ENCODE data around the gene DYSF. TPM values are rescaled to one million over a fixed set of nuclear protein-coding genes. Genes with fewer than 3 reads are reported as not detected.

DYSF gene
- total RNA-seq, 1 experiment from 2014 or later, result 0.50 TPM

DNA sequence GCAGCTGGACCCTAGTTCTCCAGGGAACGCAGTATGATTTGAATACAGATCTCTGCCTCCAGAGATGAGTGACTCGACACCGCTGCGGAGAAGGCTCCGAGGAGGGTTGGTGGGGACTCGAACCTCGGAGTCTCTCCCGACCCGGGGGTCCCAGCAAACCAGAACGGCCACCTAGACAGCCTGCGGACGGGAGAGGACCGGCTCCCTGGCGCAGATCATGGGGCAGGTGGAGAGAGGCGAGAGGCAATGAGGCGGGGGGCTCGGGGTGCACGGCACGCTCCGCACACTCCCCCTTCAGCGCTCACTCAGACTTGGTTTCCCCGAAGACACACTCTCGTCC lies 12.6 kb downstream of the DYSF start:
- no peak for DNase-seq (ENCODE audit: low read depth, low spot score)
- in situ Hi-C loops (cut with HindIII; ENCODE audit: low pct_unique_long_range_greater_than_20kb, low sequenced_read_pairs), result no loop called here

DNA sequence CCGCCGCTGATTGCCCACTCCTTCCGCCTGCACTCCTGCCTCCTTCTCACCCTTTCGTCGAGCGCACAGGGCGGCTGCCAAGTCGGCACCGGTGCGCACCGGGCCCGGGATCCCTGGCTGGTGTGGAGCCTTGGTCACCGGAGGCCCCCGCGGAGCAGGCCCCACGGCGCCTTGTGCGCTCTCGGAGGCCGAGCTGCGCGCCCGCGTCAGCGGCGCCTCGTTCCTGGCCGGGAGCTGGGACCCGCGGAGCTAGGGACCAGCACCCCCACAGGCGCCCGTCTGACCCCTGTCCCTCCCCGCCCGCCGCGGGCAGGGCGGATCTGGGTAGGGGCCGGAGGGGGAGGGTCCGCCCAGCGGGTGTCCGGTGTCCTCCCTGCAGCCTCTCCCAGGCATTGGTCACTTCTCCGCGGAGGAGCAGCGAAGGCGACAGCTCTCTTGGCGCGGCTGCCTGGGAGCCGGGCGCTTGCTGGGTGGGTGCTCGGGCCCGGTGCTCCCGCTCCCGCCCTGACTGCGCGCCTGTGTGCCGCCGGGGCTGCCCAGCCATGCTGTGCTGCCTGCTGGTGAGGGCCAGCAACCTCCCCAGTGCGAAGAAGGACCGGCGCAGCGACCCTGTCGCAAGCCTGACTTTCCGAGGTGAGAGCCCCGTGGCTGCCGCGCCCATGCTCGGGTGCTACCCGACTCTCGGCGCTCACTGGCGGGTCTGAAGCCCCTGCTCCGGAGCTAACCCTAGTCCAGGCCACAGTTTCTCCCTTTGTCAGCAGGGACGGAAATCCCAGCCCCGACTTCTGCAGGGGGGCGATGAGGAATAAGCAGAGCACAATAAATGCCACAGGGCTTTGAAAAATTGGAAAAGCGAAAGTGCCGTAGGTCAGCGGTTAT lies 13.2 kb downstream of the DYSF start:
- in situ Hi-C loops (cut with HindIII; ENCODE audit: low pct_unique_long_range_greater_than_20kb, low sequenced_read_pairs), result no loop called here
- DNase-seq (ENCODE audit: low read depth, low spot score), result no peak

DNA sequence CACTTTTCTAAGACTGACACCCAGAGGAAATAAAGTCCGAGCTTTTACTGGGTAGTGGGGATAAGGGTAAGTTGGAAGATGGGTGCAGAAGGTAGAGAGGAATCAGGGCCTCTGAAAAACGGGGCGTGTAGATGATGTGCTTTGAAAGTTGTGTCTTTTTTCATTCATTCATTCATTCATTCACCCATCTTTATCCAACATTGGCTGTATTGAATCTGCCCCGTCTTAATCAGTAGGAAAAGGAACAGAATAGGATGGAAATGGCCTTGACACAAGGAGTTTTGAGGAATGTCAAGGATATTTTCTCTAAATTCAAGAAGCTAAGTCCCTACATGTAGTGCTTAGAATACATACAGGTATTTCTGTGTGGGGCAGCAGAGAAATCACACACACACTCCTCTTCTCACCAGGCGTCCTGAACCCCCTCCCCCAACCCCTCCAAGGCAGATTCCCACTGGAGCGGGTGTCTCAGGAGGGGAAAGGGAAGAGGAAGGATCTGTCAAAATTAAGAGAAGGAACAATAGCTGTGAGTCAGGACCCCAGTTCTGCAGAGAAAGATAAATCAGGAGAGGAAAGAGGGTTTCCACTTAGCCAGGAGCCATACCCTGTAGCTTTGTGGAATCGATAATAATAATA lies 13.9 kb downstream of the DYSF start:
- no peak for DNase-seq (ENCODE audit: low read depth, low spot score)
- in situ Hi-C loops (cut with HindIII; ENCODE audit: low pct_unique_long_range_greater_than_20kb, low sequenced_read_pairs), result no loop called here

DNA sequence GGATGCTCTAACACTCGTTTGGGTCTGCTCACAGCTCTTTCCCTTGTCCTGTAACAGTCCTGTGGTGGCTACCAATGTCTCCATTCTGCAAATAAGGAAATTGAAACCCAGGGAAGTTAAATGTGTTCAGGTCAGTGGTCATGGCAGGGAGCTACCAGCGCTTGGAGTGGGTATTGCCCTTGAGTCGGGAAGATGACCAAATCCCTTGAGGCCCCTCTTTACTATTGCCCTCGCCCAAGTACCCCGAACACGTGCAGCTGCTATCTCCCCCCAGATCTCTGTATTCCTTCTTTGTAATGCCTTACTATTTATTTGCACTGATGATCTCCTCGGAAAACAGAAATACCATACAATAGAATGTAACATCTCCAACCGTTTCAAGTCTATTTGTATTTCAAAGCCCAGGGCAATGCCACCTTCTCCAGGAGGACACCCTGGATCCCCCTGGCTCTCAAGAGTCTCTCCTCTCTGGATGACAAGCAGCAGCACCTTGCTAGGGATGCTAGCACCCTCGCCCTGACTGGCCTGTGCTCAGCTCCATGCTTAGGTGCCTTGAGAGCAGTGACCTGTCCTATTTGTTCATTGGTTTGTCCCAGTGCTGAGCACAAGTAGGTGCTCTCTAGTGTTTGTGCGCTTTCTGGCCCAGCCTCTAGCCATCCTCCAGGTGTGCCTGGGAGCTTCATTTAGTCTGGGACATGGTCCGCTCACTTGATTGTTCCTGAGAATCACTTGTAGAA lies 15.1 kb downstream of the DYSF start:
- in situ Hi-C loops (cut with HindIII; ENCODE audit: low pct_unique_long_range_greater_than_20kb, low sequenced_read_pairs), result no loop called here
- no peak for DNase-seq (ENCODE audit: low read depth, low spot score)

DNA sequence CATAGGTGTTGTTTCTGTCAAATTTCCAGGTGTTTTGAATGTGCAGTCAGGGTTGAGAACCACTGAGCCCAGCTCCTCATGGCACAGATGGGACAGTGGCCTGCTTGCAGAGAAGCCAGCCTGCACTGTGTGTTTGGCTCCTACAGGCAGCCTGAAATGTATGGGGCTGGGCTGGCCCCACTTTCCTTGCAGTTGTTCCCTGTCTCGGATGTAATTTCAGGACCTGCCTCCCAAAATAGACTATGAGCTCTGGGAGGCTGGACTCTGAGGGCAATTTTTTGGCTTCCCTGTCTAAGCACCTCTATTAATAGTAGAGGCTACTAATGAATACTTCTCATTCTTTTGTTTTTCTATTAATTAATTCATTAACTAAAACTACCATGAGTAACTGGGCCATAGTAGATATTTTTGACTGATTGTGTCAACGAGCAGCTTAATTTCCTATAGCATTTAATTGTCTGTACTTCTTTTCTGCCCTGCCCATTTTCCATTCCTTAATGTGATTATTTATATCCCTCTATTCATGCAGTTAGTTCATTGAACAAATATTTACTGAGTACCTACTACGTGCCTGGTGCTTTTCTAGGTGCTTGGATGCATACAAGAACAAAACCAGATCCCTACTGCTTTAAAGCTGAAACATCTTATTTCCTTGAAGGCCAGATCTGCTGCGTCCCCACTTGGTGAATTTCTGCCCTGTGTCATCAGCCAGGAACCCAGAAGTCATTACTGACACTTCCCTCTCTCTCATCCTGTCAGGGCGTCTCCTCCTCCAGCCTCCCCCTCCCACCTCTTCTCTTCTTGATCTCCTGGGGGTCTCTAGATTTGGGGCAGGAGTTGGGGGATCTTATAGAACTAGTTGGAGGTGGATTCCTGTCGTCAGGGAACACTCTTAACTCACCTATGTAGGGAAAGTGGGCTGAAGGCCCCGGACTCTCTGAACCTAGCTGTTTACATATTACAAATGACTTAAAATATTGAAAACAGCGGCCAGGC lies 16.3 kb downstream of the DYSF start:
- in situ Hi-C loops (cut with HindIII; ENCODE audit: low pct_unique_long_range_greater_than_20kb, low sequenced_read_pairs), result no loop called here
- DNase-seq (ENCODE audit: low read depth, low spot score), result no peak

DNA sequence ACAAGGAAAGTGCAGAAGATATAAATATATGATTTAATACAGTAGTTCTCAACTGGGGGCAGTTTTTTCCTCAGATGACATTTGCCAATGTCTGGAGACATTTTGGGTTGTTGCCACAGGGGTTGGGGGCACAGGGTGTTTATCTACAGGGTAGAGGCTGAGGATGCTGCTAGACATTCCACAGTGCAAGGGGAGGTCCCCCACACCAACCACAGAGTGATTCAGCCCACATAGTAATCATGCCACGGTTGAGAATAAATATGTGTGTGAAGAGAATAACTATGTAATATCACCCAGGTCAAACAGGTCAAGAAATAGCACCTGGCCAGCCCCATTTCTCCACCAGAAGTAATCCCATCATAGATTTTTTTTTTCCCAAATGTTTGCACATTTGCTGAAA lies 17.9 kb downstream of the DYSF start:
- in situ Hi-C loops (cut with HindIII; ENCODE audit: low pct_unique_long_range_greater_than_20kb, low sequenced_read_pairs), result no loop called here
- no peak for DNase-seq (ENCODE audit: low read depth, low spot score)

DNA sequence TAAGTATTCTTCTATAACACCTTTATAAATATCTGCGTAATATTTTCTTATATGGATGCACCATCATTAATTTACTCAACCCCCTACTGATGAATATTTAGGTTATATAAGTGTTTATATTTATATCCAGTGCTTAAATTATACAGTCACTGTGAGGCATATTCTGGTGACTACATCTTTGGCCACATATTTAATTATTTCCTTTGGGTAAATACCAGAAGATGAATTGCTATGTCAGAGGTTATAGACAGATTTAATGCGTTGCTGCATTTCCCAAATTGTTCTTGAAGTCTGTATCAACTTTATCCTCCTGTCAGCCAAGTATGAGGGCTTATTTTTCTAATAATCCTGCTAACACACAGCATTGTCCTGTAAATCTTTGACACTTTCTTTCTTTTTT lies 18.7 kb downstream of the DYSF start:
- DNase-seq (ENCODE audit: low read depth, low spot score), result no peak
- in situ Hi-C loops (cut with HindIII; ENCODE audit: low pct_unique_long_range_greater_than_20kb, low sequenced_read_pairs), result no loop called here

DNA sequence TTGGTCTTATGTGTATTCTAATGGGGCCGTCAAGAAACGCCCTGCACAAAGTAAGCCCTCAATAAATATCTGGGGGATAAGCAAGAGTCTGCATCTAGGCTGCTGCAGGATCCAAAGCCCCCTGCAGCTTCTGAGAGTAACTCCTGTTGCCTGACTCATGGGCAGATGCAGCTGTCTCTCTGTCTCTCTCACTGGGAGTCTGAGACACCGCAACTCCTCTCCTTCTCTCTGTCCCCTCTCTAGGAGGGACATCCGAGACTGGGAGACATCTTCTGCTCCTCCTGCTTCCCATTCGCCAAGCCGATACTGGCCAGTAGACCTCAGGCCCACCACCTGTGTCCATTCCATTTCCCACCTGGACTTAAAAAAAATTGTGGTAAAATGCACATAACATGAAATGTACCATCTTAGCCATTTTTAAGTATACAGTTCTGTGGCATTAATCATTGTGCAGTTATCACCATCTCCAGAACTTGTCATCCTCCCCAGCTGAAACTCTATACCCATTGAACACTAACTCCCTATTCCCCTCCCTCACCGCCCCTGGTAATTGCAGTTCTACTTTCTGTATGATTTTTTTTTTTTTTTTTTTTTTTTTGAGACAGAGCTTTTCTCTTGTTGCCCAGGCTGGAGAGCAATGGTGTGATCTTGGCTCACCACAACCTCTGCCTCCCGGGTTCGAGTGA lies 20.1 kb downstream of the DYSF start:
- in situ Hi-C loops (cut with HindIII; ENCODE audit: low pct_unique_long_range_greater_than_20kb, low sequenced_read_pairs), result no loop called here
- DNase-seq (ENCODE audit: low read depth, low spot score), result no peak

DNA sequence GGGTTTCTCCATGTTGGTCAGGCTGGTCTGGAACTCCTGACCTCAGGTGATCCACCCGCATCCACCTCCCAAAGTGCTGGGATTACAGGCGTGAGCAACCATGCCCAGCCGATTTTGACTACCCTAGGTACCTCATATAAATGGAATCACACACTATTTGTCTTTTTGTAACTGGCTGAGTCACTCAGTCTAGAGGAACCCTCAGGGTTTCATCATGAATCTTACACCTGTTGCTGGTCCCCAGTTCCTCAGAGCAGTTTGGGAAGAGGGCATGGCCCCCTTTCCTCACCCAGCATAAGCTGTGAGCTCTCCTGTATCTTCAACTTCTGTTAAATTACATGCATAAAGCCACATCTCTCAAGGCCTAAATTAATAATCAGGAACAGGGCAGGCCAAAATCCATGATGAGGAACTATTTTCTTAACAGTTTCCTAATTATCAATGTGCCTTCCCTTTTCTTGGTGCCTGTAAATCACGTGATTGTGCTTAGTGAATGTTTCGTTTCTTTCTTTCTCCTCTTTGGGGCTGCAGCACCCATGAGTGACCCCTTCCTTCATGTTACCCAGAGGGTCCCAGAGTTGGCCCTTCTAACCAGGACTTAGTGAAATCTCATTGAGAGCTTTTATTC lies 20.9 kb downstream of the DYSF start:
- DNase-seq (ENCODE audit: low read depth, low spot score), result no peak
- in situ Hi-C loops (cut with HindIII; ENCODE audit: low pct_unique_long_range_greater_than_20kb, low sequenced_read_pairs), result no loop called here

DNA sequence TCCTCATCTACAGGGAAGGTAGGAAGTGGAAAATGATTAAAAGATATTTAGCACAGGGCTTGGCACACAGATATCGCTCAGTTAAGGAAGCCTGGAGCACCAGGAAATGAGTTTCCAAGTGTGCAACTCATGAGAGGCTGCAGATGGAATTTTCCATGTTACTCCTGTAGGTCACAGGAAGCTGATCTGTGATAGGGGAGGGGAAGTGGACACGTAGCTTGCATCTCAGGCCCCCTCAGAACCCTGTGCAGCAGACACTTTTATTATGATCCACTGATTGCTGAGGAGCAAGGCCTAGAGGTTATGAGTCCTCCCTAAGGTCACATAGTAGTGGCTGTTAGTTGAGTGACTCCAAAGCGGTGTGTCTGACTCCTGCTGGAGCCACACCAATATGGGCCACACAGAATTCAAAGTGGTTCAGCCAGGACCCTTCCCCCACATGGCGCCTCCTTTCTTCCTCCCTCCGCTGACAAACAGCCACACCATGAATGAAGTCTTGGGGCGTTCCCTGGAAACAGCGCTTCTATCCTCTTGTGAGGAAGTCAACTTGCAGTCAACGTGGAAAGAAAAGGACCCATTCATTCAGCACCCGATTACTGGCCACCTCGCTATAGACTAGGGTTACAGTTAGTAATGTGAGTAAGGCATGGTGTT lies 21.5 kb downstream of the DYSF start:
- DNase-seq (ENCODE audit: low read depth, low spot score), result no peak
- in situ Hi-C loops (cut with HindIII; ENCODE audit: low pct_unique_long_range_greater_than_20kb, low sequenced_read_pairs), result no loop called here

DNA sequence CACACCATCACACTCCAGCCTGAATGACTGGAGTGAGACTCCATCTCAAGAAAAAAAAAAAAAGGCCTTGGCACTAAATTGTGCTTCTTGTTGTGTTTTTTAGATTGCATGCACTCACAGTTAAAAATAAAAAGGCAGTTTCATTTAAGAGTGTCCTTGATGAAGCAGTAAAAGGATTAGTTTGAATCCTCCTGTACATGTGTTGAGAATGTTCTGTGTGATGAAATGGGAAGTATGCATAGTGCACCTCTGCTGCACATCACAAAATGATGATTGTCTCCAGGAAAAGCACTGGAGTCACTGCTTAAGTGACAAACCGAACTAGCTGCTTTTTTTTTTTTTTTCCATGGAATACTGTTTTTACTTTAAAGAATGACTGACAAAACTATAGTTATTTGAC lies 23.1 kb downstream of the DYSF start:
- in situ Hi-C loops (cut with HindIII; ENCODE audit: low pct_unique_long_range_greater_than_20kb, low sequenced_read_pairs), result no loop called here
- DNase-seq (ENCODE audit: low read depth, low spot score), result no peak

DNA sequence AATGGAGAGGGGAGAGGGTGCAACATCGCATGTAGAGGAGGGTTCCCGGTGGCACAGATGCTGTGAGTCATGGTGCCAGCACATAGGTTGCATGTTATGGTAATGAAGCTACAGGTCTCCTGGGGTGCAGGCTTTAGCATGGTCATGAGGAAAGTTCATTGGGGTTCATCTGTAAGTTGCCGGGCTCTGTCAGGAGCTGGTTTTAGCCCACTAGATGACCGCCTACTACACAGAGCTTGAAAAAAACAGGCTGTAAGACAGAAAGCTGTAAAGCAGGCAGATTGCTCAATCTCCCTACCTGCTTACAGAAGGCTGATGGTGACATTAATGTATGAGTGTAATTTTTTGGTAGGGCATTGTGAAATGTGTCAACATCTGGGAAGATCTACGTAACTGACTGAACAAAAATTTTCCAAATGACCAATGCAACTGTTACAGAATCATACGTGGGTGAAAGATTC lies 23.9 kb downstream of the DYSF start:
- DNase-seq (ENCODE audit: low read depth, low spot score), result no peak

DNA sequence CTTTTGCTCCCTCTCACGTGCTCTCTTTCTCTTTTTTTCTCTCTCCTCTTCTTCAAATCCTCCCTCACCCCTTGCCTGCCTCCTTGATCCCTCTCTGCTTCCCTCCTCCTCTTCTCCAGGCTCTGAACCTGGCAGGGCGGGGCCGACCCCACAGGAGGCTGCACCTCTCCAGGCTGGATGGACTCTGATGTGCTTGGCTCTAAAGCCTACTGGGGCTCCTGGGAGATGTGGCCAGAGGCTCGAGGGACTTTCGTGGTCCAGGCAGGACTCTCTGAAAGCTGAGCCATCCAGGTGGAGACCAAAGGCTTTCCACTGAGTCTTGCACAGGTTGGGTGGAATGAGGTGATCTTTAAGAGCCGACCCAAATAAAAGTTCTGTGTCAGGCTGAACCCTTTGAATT lies 25.4 kb downstream of the DYSF start:
- in situ Hi-C loops (cut with HindIII; ENCODE audit: low pct_unique_long_range_greater_than_20kb, low sequenced_read_pairs), result no loop called here
- DNase-seq (ENCODE audit: low read depth, low spot score), result no peak

More for the DNA sequence above, 23.9 kb downstream of the DYSF start:
- in situ Hi-C loops (cut with HindIII; ENCODE audit: low pct_unique_long_range_greater_than_20kb, low sequenced_read_pairs), result no loop called here

DNA sequence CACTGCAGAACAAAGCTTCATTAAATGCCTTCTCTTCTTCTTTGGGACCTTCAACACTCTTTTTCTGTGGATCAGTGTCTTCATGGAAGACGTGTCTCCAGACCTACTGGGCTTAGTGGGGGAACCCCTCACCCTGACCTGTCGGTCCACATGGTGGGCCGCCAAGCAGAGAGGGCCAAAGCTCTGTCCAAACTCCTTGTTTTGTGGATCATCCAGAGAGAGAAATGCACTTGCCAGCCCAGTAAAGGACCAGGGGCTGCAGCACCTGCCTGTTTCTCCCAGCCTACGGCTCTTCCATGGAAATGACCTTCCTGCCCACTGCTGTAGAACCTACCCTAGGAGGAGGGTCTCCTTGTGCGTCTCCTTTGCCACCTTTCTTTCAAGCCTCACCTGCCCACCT lies 25.9 kb downstream of the DYSF start:
- in situ Hi-C loops (cut with HindIII; ENCODE audit: low pct_unique_long_range_greater_than_20kb, low sequenced_read_pairs), result no loop called here
- DNase-seq (ENCODE audit: low read depth, low spot score), result no peak

DNA sequence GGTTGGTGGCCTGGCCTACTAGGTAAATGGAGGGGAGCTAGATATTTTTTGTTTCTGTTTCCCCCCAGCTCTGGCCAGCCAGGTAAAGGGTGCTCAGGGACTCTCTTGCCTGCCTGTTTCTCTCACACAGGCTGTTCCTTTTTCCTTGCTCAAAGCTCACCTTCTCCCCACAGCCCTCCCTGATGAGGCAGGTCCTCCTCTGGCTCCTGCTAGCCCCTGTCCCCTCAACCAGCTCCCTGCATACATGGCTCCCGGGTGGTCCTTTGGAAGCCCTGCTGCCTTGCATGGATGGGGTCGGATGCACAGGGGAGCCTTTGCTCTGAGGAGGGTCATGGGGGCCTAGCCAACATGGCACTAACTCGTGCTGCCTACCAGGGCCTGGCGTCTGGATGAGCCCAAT lies 27.8 kb downstream of the DYSF start:
- in situ Hi-C loops (cut with HindIII; ENCODE audit: low pct_unique_long_range_greater_than_20kb, low sequenced_read_pairs), result no loop called here
- no peak for DNase-seq (ENCODE audit: low read depth, low spot score)

DNA sequence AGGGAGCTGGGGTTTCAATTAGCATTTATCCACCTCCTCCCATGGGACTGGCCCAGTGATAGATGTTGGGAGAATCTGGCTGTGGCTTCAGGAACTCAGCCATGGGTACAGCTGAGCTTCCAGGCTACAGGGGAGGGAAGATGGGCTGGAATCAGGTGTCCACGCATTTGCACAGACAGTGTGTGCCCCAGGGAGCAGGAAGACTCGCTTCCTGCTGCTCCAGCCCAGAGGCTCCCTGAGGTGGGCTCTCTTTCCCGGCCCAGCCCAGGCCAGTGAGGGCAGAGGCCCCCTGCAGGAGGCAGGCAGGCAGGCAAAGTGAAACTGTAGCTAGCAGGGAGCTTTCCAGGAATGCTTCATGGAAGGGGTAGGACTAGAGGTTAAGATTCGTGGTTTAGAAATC lies 28.7 kb downstream of the DYSF start:
- in situ Hi-C loops (cut with HindIII; ENCODE audit: low pct_unique_long_range_greater_than_20kb, low sequenced_read_pairs), result no loop called here
- DNase-seq (ENCODE audit: low read depth, low spot score), result no peak

All from SK-MEL-5 (cell line).